OCI-LY1 (cell line): Measurements from ENCODE around the gene IFIT3.

ENCODE experiments used
- CTCF ChIP-seq: fragments of 200-600 bp; sonication (generic), shearing (Covaris generic); IDR thresholded peaks from 2 replicates; pipeline ENCODE4 v1.5.1; 2017; ENCODE audit warnings: mild to moderate bottlenecking, antibody characterized with exemption, low read length, moderate library complexity, mixed read lengths
- EZH2 ChIP-seq: fragments of 200-600 bp; sonication (generic), shearing (Covaris generic); IDR thresholded peaks from 2 replicates; pipeline ENCODE4 v1.8.0; 2017; ENCODE audit warnings: borderline replicate concordance, mixed run types, mild to moderate bottlenecking, antibody characterized with exemption, low read length, moderate library complexity, mixed read lengths

- TF ChIP-seq EZH2 (no peak), CTCF (no peak)
These were observed 29.3 kb downstream of the IFIT3 start for GRCh38 chr10:89357096-89357495.
